ENCODE measurements around the gene ACSF2.

The ACSF2 gene

GRCh38 chr17:50501054-50501453, 75.0 kb downstream of the ACSF2 start:
- no peak for TF ChIP-seq GATA3 (IDR thresholded peaks at IDR 0.05; ENCODE audit: low read depth, low read length)
- TF ChIP-seq GATA2 (IDR thresholded peaks at IDR 0.05; ENCODE audit: low read depth, low read length): no peak

GRCh38 chr17:50502301-50502990, 76.4 kb downstream of the ACSF2 start:
- no peak for TF ChIP-seq GATA2 (IDR thresholded peaks at IDR 0.05; ENCODE audit: low read depth, low read length)
- TF ChIP-seq GATA3 (IDR thresholded peaks at IDR 0.05; ENCODE audit: low read depth, low read length): no peak

GRCh38 chr17:50505591-50506130, 79.6 kb downstream of the ACSF2 start:
- TF ChIP-seq GATA2 (IDR thresholded peaks at IDR 0.05; ENCODE audit: low read depth, low read length) (no peak), GATA3 (IDR thresholded peaks at IDR 0.05; ENCODE audit: low read depth, low read length) (no peak)

- TF ChIP-seq GATA2 (IDR thresholded peaks at IDR 0.05; ENCODE audit: low read depth, low read length) (no peak), GATA3 (IDR thresholded peaks at IDR 0.05; ENCODE audit: low read depth, low read length) (no peak)
Observed at GRCh38 chr17:50506298-50506697, 80.3 kb downstream of the ACSF2 start.

GRCh38 chr17:50507871-50508572, 82.0 kb downstream of the ACSF2 start, which contains the start of gene MYCBPAP:
TSS of gene MYCBPAP (plus strand) at chr17:50508439. CDS start at chr17:50508675, 236 bp downstream.
- TF ChIP-seq GATA2 (IDR thresholded peaks at IDR 0.05; ENCODE audit: low read depth, low read length) (no peak), GATA3 (IDR thresholded peaks at IDR 0.05; ENCODE audit: low read depth, low read length) (no peak)

GRCh38 chr17:50508573-50509460, 82.8 kb downstream of the ACSF2 start:
- TF ChIP-seq GATA3 (IDR thresholded peaks at IDR 0.05; ENCODE audit: low read depth, low read length) (no peak), GATA2 (IDR thresholded peaks at IDR 0.05; ENCODE audit: low read depth, low read length) (no peak)

- TF ChIP-seq GATA2 (IDR thresholded peaks at IDR 0.05; ENCODE audit: low read depth, low read length): no peak
- no peak for TF ChIP-seq GATA3 (IDR thresholded peaks at IDR 0.05; ENCODE audit: low read depth, low read length)
Observed at GRCh38 chr17:50511058-50511457, 85.0 kb downstream of the ACSF2 start.

- TF ChIP-seq GATA3 (IDR thresholded peaks at IDR 0.05; ENCODE audit: low read depth, low read length) (no peak), GATA2 (IDR thresholded peaks at IDR 0.05; ENCODE audit: low read depth, low read length) (no peak)
Observed at GRCh38 chr17:50513495-50513894, 87.5 kb downstream of the ACSF2 start.

- TF ChIP-seq GATA2 (IDR thresholded peaks at IDR 0.05; ENCODE audit: low read depth, low read length): no peak
- TF ChIP-seq GATA3 (IDR thresholded peaks at IDR 0.05; ENCODE audit: low read depth, low read length): no peak
Observed at GRCh38 chr17:50514388-50514787, 88.4 kb downstream of the ACSF2 start.

GRCh38 chr17:50514936-50515702, 89.1 kb downstream of the ACSF2 start:
- TF ChIP-seq GATA3 (IDR thresholded peaks at IDR 0.05; ENCODE audit: low read depth, low read length): no peak
- TF ChIP-seq GATA2 (IDR thresholded peaks at IDR 0.05; ENCODE audit: low read depth, low read length): no peak

GRCh38 chr17:50517011-50517410, 91.0 kb downstream of the ACSF2 start:
- TF ChIP-seq GATA3 (IDR thresholded peaks at IDR 0.05; ENCODE audit: low read depth, low read length): no peak
- no peak for TF ChIP-seq GATA2 (IDR thresholded peaks at IDR 0.05; ENCODE audit: low read depth, low read length)

- TF ChIP-seq GATA2 (IDR thresholded peaks at IDR 0.05; ENCODE audit: low read depth, low read length) (no peak), GATA3 (IDR thresholded peaks at IDR 0.05; ENCODE audit: low read depth, low read length) (no peak)
Observed at GRCh38 chr17:50517504-50518383, 91.7 kb downstream of the ACSF2 start.
